Ovary (tissue), 3 donors: Measurements from ENCODE around the gene MTHFR.
"Not testable (repeated sequence)": the region's sequence is repeated elsewhere in the genome, so short reads cannot be mapped to it uniquely, and the experiment has no call there.

Experiments used
- CTCF ChIP-seq, 3 donors: fragments of 450-650 bp in 2 of 3; fragments of 200-600 bp in 1 of 3; IDR thresholded peaks; one replicate each; pipeline versions ENCODE4 v1.5.1 to v1.8.0; 2016 to 2022; ENCODE audit warnings: antibody characterized with exemption in 3 of 3, mild to moderate bottlenecking in 1 of 3
- EP300 ChIP-seq: sonication (generic); formaldehyde crosslinking; IDR thresholded peaks from one replicate; pipeline ENCODE4 v1.6.1; 2017; ENCODE audit warnings: antibody characterized with exemption
- POLR2A ChIP-seq: fragments of 450-650 bp; IDR thresholded peaks from one replicate; pipeline ENCODE4 v1.6.1; 2017; ENCODE audit warnings: antibody characterized with exemption, mild to moderate bottlenecking, moderate library complexity
- donor health status: DM: no; HTN: no; CAD: no.

- not testable (repeated sequence) for TF ChIP-seq POLR2A; CTCF (IDR thresholded peaks at IDR 0.05); EP300
Measured at GRCh38 chr1:11803924-11804665, 1.7 kb downstream of the MTHFR start.
